Adrenal gland (tissue), 12 donors: ENCODE measurements around the gene PRKAB2. TPM values are rescaled to one million over a fixed set of nuclear protein-coding genes. Genes with fewer than 3 reads are reported as not detected.
"Not testable (repeated sequence)": the region's sequence is repeated elsewhere in the genome, so short reads cannot be mapped to it uniquely, and the experiment has no call there.

Experiments used
- DNase-seq, 7 donors: peaks; one replicate each; pipeline ENCODE4 v3.0.0-alpha.2; 2019 to 2020
- H3K27ac ChIP-seq, 5 donors: fragments of 200-600 bp; sonication (generic) in 4 of 5; 1 replicate in 3 of 5; 2 replicates in 2 of 5; pipeline versions ENCODE4 v1.5.1 to v1.8.0; 2016 to 2020; ENCODE audit warnings: mild to moderate bottlenecking in 1 of 5
- H3K27me3 ChIP-seq: fragments of 200-600 bp; 2 replicates; pipeline ENCODE4 v1.8.0; 2021
- H3K36me3 ChIP-seq, 2 donors: fragments of 200-600 bp; replicated peaks in 1 of 2; 1 replicate in 1 of 2; 2 replicates in 1 of 2; pipeline versions ENCODE4 v1.5.1 to v1.8.0; 2018 to 2022
- H3K4me1 ChIP-seq, 2 donors: fragments of 200-600 bp; replicated peaks in 1 of 2; 1 replicate in 1 of 2; 2 replicates in 1 of 2; pipeline versions ENCODE4 v1.5.1 to v1.8.0; 2018 to 2021
- H3K4me3 ChIP-seq, 4 donors: fragments of 200-600 bp; sonication (generic) in 3 of 4; one replicate each; pipeline ENCODE4 v1.5.1; 2016 to 2018
- H3K9me3 ChIP-seq, 3 donors: fragments of 200-600 bp; sonication (generic) in 1 of 3; replicated peaks in 1 of 3; 1 replicate in 2 of 3; 2 replicates in 1 of 3; pipeline versions ENCODE4 v1.5.1 to v1.8.0; 2016 to 2021
- CTCF ChIP-seq, 6 experiments: fragments of 450-650 bp in 4 of 6; fragments of 200-600 bp in 2 of 6; sonication (generic) in 1 of 6; IDR thresholded peaks; 1 replicate in 5 of 6; 2 replicates in 1 of 6; pipeline versions ENCODE4 v1.5.1 to v1.8.0; 2016 to 2021; ENCODE audit warnings: antibody characterized with exemption in 6 of 6, mild to moderate bottlenecking in 2 of 6, moderate library complexity in 1 of 6
- POLR2A ChIP-seq, 2 donors: fragments of 450-650 bp; IDR thresholded peaks; one replicate each; pipeline ENCODE4 v1.6.1; 2017; ENCODE audit warnings: antibody characterized with exemption in 2 of 2, mild to moderate bottlenecking in 2 of 2, moderate library complexity in 1 of 2
- WGBS, 4 donors: extraction: QIAGEN DNeasy Blood & Tissue Kit in 2 of 4; methylation state at CpG; one replicate each; pipeline versions ENCODE4 v1.1.5 to v1.1.7; 2013 to 2017; 5-methylcytosine and 5-hydroxymethylcytosine counted together
- intact Hi-C, 2 donors: fragments of 100-400 bp; cut with DNase I; formaldehyde crosslinking; loops; one replicate each; pipeline versions ENCODE4 v1.14.1 to v1.15.0; 2022 to 2023
- polyA plus RNA-seq, 3 donors: library from polyadenylated mRNA; stranded (reverse); fragments of 200-250 nt in 2 of 3; fragments of 350-450 nt in 1 of 3; fragmentation: Illumina TruSeq in 1 of 3; extraction: RNeasy Lipid Tissue Mini Kit (QIAGEN cat#74804) in 1 of 3; gene quantifications; one replicate each; pipeline ENCODE4 v1.2.3, GENCODE V29; 2013 to 2014
- total RNA-seq, 9 donors: library from RNA; depleted of rRNA in 4 of 9; stranded (reverse); fragments of >200 nt in 4 of 9; fragments of 120-200 nt in 1 of 9; fragmentation: NEBNext Ultra II Directional in 1 of 9; extraction: Animal tissue kit (Norgen Biotek cat#: 25700) in 1 of 9; gene quantifications; one replicate each; pipeline versions ENCODE4 v1.1.0 to v1.2.4, GENCODE V29; 2013 to 2023
- donor health status: healthy with polysubstance abuse.
- donor health status: Bipolar disorder and iron deficiency.
- donor health status: DM: yes; HTN: yes; CAD: no.
- donor health status: DM: no; HTN: no; CAD: no.
- donor health status: DM: no; HTN: no; CAD: no.
- donor health status: DM: yes; HTN: yes; CAD: no.

PRKAB2 gene
- total and polyA plus RNA-seq, 12 donors: 4.3 to 53.8 (median 14.4) TPM

DNA sequence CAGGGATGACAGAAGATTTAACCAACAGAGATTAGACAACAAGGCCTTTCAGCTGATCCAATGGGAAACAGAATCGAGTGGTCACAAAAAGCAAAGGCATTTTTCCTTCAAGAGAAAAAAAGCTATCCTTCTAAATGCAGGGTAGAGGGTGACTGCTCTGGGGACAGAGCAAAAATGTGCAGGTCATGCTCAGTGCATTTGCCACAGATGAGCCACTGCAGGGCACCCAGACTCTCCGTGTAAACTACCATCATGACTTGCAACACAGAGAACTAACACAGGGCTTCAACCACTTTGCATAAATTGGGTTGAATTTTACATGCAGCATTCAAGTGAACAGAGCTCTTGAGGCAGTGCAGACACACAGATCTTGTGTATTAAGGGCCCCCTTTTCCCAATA lies 56.8 kb downstream of the PRKAB2 start:
- WGBS, 4 donors: 65 to 85% (median 76%) methylated on average over 2 of the region's 2 CpGs
- intact Hi-C loops: no loop called here
- H3K4me3 ChIP-seq: no peak overlapping the region

DNA sequence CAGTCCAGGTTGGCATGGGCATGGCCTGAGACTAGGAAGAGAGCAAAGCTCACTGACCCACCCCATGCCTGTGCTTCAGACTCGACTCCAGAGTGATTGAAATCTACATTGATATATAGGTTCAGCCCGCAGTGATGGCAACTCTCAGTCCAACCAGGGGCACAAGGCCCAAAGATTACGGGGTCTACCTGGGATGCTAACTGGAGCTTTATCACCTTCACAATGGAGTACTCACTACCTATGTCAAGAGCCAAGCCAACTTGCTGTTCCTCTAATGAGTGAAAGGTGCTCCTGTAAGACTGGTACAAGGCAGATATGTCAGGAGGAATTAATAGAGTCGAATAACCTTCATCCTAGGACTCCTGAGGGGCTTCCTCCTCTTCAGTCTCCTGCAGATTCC lies 57.2 kb downstream of the PRKAB2 start:
- H3K9me3 ChIP-seq, DNase-seq, intact Hi-C loops, H3K36me3 ChIP-seq, H3K4me1 ChIP-seq, H3K27ac ChIP-seq, H3K4me3 ChIP-seq, H3K27me3 ChIP-seq: not testable (repeated sequence)
- WGBS, 4 donors: 82 to 90% (median 84%) methylated on average over 2 to 4 of the region's 4 CpGs

More for the DNA sequence above, 56.8 kb downstream of the PRKAB2 start:
- no peaks in the 10 kb centered on the region for H3K36me3 ChIP-seq
- no peak overlapping the region for H3K27ac ChIP-seq
- DNase-seq: no peak
- H3K4me1 ChIP-seq: no peaks in the 10 kb centered on the region
- no peaks in the 10 kb centered on the region for H3K9me3 ChIP-seq
- no peaks in the 10 kb centered on the region for H3K27me3 ChIP-seq
- TF ChIP-seq POLR2A (IDR thresholded peaks at IDR 0.05) (no peak), CTCF (IDR thresholded peaks at IDR 0.05) (no peak)

DNA sequence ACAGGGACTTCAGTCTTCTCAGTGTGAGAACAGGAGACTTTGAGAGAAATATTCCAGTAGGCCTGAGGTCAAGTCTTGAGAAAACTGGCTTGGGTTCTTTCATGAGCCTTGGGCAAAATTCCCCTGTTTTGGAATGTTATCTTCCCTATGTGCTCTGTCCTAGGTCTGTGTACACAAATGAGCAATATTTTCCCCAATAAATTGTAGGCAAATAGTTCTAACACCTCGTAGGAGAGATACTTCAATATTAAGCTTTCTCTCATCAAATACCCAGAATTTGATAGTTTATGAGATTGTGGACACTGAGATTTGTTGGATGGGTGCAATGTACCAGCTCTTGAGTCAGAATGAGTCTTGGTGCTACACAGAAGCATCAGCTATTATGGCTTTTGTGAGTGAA lies 57.9 kb downstream of the PRKAB2 start:
- WGBS, 4 donors: 66 to 86% (median 72%) methylated on average over 1 of the region's 1 CpG
- H3K36me3 ChIP-seq, DNase-seq, H3K27ac ChIP-seq, H3K4me1 ChIP-seq, H3K4me3 ChIP-seq, H3K9me3 ChIP-seq, H3K27me3 ChIP-seq, intact Hi-C loops: not testable (repeated sequence)

- 71 to 79% (median 77%) methylated on average over 5 to 7 of the region's 7 CpGs for WGBS, 4 donors
- no peak for TF ChIP-seq CTCF (IDR thresholded peaks at IDR 0.05)
- TF ChIP-seq POLR2A (IDR thresholded peaks at IDR 0.05): no peak
- no peak for DNase-seq
- Histone ChIP-seq H3K4me3 (no peak overlapping the region), H3K27ac (no peak overlapping the region), H3K4me1 (no peaks in the 10 kb centered on the region), H3K36me3 (no peaks in the 10 kb centered on the region), H3K9me3 (no peaks in the 10 kb centered on the region), H3K27me3 (peaks cover 5% of the 10 kb centered on the region)
- intact Hi-C loops: no loop called here
Observed at GRCh38 chr1:147111381-147112130, 60.7 kb downstream of the PRKAB2 start.

GRCh38 chr1:147110872-147111271 lies 61.4 kb downstream of the PRKAB2 start:
- Histone ChIP-seq H3K4me3 (no peak overlapping the region), H3K9me3 (no peaks in the 10 kb centered on the region), H3K4me1 (no peaks in the 10 kb centered on the region), H3K27me3 (peaks cover 5% of the 10 kb centered on the region), H3K36me3 (no peaks in the 10 kb centered on the region), H3K27ac (no peak overlapping the region)
- intact Hi-C loops: no loop called here
- TF ChIP-seq POLR2A (IDR thresholded peaks at IDR 0.05): no peak
- DNase-seq: no peak
- 61 to 71% (median 68%) methylated on average over 1 of the region's 1 CpG for WGBS, 4 donors

DNA sequence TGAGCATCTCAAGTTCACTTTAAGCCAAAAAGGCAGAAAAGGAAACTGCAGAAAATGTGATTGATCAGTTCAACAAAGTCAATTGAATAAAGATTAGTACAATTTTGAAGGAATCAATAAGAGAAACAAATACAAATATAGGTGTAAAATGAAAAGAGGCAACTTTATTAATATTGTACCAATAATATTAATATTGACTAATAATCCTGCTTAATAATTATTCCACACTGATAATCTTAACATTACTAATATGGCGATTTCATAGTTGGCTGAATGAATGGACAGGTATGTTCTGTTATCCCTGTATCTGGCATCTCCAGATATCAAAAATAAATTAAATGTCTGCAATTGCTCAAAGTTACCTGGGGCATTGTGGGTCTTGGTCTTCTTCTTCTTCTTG lies 61.8 kb downstream of the PRKAB2 start:
- Histone ChIP-seq H3K36me3 (no peaks in the 10 kb centered on the region), H3K27me3 (peaks cover 5% of the 10 kb centered on the region), H3K4me1 (no peaks in the 10 kb centered on the region), H3K4me3 (no peak overlapping the region), H3K9me3 (no peaks in the 10 kb centered on the region), H3K27ac (no peak overlapping the region)
- intact Hi-C loops: no loop called here
- TF ChIP-seq POLR2A (IDR thresholded peaks at IDR 0.05) (no peak), CTCF (IDR thresholded peaks at IDR 0.05) (no peak)
- WGBS, 4 donors: 59 to 88% (median 76%) methylated on average over 1 of the region's 1 CpG
- DNase-seq: no peak
